Measurements from ENCODE around the gene SPTLC3. TPM values are rescaled to one million over a fixed set of nuclear protein-coding genes. Genes with fewer than 3 reads are reported as not detected.
A peak's percentile ranks its signal among the peaks of the same experiment; 100 is the strongest.

Gene SPTLC3
- total and polyA plus RNA-seq, 2 of the 13 experiments (the other 11 are each of a cell fraction or from before 2014, with no cell fraction given), result 20.5 to 95.6 TPM

DNA sequence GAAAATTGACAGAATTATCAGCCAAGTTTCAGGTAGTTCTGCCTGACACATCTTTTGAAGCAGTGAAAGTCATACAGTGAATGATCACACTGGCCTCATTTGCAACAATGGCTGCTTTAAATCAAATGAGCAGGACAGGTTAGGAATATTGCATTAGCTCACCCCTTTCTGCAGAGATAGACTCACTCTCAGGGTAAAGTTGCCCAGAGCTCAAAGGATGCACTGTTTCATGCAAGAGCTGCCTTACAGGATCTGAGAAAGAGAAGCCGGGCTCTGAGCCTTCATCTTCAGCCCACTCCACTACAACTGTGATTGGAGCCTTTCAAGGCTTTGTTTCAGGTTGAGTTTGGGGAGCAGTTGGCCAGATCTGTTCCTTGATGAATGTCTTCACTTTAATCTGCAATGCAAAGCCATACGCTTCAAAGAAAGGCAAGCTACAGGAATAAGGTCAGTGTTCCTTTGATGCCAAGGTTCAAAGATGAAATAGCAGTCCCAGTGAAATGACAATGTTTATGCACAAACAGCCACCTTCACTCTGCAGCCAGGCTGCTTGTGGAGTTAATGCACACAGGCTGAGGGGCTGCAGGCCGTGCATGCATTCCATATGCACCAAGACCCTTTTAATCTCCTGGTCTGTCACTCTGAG, 121.4 kb downstream of the SPTLC3 start (continued):
- TF ChIP-seq FOXA1 (IDR thresholded peaks at IDR 0.05) (no peak), FOXA1 (CRISPR knock-in tag; IDR thresholded peaks at IDR 0.05) (peak; percentile 53), ARID2 (CRISPR knock-in tag; IDR thresholded peaks at IDR 0.05; ENCODE audit: borderline replicate concordance) (0 out of 2 replicates have a peak, but pooled peaks have one; percentile 35), TSC22D2 (CRISPR knock-in tag; IDR thresholded peaks at IDR 0.05; ENCODE audit: borderline replicate concordance) (no peak), SOX5 (CRISPR knock-in tag; IDR thresholded peaks at IDR 0.05; ENCODE audit: borderline replicate concordance) (peak; percentile 70), TOE1 (CRISPR knock-in tag; IDR thresholded peaks at IDR 0.05) (no peak), ZNF556 (CRISPR knock-in tag; IDR thresholded peaks at IDR 0.05; ENCODE audit: borderline replicate concordance) (no peak), RARA (CRISPR knock-in tag; IDR thresholded peaks at IDR 0.05) (peak; percentile 43; the same call in 1 of the 2 replicates), GATAD2A (CRISPR knock-in tag; IDR thresholded peaks at IDR 0.05) (peak; percentile 42; the same call in 1 of the 2 replicates), ZBTB7B (CRISPR knock-in tag; IDR thresholded peaks at IDR 0.05) (0 out of 2 replicates have a peak, but pooled peaks have one; percentile 53), MIER3 (CRISPR knock-in tag; IDR thresholded peaks at IDR 0.05; ENCODE audit: borderline replicate concordance) (no peak), GFI1 (CRISPR knock-in tag; IDR thresholded peaks at IDR 0.05; ENCODE audit: borderline replicate concordance) (0 out of 2 replicates have a peak, but pooled peaks have one; percentile 54), RXRA (CRISPR knock-in tag; IDR thresholded peaks at IDR 0.05) (peak; percentile 49; the same call in 1 of the 2 replicates), GZF1 (CRISPR knock-in tag; IDR thresholded peaks at IDR 0.05) (no peak), TEAD3 (CRISPR knock-in tag; optimal IDR thresholded peaks at IDR 0.05; ENCODE audit: borderline replicate concordance) (peak; percentile 70), FOSL2 (CRISPR knock-in tag; IDR thresholded peaks at IDR 0.05) (peak; percentile 28; the same call in 1 of the 2 replicates), BCL6 (CRISPR knock-in tag; IDR thresholded peaks at IDR 0.05) (peak; percentile 42; the same call in 1 of the 2 replicates), ASH2L (IDR thresholded peaks at IDR 0.05; ENCODE audit: insufficient read length, low read depth, low read length) (peak; percentile 34), ZMYM4 (CRISPR knock-in tag; IDR thresholded peaks at IDR 0.05) (peak; percentile 30; the same call in 1 of the 2 replicates), ZSCAN31 (CRISPR knock-in tag; IDR thresholded peaks at IDR 0.05; ENCODE audit: low read depth) (no peak)
- TF ChIP-seq, protein P1, sequence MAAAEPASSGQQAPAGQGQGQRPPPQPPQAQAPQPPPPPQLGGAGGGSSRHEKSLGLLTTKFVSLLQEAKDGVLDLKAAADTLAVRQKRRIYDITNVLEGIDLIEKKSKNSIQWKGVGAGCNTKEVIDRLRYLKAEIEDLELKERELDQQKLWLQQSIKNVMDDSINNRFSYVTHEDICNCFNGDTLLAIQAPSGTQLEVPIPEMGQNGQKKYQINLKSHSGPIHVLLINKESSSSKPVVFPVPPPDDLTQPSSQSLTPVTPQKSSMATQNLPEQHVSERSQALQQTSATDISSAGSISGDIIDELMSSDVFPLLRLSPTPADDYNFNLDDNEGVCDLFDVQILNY (CRISPR knock-in tag; conservative IDR thresholded peaks at IDR 0.05), result no peak
- TF ChIP-seq, protein P2, sequence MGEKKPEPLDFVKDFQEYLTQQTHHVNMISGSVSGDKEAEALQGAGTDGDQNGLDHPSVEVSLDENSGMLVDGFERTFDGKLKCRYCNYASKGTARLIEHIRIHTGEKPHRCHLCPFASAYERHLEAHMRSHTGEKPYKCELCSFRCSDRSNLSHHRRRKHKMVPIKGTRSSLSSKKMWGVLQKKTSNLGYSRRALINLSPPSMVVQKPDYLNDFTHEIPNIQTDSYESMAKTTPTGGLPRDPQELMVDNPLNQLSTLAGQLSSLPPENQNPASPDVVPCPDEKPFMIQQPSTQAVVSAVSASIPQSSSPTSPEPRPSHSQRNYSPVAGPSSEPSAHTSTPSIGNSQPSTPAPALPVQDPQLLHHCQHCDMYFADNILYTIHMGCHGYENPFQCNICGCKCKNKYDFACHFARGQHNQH (CRISPR knock-in tag; IDR thresholded peaks at IDR 0.05), result 0 out of 2 replicates have a peak, but pooled peaks have one; percentile 33
- TF ChIP-seq, protein P3, sequence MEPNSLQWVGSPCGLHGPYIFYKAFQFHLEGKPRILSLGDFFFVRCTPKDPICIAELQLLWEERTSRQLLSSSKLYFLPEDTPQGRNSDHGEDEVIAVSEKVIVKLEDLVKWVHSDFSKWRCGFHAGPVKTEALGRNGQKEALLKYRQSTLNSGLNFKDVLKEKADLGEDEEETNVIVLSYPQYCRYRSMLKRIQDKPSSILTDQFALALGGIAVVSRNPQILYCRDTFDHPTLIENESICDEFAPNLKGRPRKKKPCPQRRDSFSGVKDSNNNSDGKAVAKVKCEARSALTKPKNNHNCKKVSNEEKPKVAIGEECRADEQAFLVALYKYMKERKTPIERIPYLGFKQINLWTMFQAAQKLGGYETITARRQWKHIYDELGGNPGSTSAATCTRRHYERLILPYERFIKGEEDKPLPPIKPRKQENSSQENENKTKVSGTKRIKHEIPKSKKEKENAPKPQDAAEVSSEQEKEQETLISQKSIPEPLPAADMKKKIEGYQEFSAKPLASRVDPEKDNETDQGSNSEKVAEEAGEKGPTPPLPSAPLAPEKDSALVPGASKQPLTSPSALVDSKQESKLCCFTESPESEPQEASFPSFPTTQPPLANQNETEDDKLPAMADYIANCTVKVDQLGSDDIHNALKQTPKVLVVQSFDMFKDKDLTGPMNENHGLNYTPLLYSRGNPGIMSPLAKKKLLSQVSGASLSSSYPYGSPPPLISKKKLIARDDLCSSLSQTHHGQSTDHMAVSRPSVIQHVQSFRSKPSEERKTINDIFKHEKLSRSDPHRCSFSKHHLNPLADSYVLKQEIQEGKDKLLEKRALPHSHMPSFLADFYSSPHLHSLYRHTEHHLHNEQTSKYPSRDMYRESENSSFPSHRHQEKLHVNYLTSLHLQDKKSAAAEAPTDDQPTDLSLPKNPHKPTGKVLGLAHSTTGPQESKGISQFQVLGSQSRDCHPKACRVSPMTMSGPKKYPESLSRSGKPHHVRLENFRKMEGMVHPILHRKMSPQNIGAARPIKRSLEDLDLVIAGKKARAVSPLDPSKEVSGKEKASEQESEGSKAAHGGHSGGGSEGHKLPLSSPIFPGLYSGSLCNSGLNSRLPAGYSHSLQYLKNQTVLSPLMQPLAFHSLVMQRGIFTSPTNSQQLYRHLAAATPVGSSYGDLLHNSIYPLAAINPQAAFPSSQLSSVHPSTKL (CRISPR knock-in tag; IDR thresholded peaks at IDR 0.05), result peak; percentile 88
- TF ChIP-seq, protein P4, sequence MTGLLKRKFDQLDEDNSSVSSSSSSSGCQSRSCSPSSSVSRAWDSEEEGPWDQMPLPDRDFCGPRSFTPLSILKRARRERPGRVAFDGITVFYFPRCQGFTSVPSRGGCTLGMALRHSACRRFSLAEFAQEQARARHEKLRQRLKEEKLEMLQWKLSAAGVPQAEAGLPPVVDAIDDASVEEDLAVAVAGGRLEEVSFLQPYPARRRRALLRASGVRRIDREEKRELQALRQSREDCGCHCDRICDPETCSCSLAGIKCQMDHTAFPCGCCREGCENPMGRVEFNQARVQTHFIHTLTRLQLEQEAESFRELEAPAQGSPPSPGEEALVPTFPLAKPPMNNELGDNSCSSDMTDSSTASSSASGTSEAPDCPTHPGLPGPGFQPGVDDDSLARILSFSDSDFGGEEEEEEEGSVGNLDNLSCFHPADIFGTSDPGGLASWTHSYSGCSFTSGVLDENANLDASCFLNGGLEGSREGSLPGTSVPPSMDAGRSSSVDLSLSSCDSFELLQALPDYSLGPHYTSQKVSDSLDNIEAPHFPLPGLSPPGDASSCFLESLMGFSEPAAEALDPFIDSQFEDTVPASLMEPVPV (CRISPR knock-in tag; IDR thresholded peaks at IDR 0.05), result 0 out of 2 replicates have a peak, but pooled peaks have one; percentile 34
